ENCODE measurements around the gene RIPOR1.

The RIPOR1 gene

DNA sequence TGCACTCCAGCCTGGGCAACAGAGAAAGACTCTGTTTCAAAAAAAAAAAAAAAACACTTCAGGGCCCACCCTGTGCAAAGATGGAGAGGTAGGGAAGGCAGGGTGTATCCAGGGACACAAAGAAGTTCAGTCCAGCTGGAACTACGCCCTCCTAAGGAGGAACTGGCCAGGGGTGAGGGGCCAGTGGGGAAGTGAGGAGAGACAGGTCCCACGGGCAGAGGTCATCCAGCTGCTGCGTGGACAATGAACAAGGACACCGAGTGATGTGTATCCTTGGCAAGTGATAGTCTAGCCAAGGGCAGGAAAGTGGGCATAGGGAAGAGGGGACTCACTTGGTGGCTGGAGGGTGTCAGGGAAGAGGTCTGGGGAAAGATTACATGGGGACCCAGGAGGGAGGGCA lies 9.4 kb upstream of the RIPOR1 start:
- Histone ChIP-seq H3K27ac (no peak overlapping the region), H3K4me1 (ENCODE audit: control insufficient read depth in 1 of 2, insufficient read depth in 1 of 2, low read depth in 1 of 2, low read length in 1 of 2) (peaks cover 19 to 22% of the 10 kb centered on the region in 2 experiments), H3K4me3 (ENCODE audit: low read depth in 1 of 2, low read length in 1 of 2) (no peak overlapping the region), H3K36me3 (no peaks in the 10 kb centered on the region), H3K27me3 (no peaks in the 10 kb centered on the region), H3K9me3 (no peaks in the 10 kb centered on the region)
- TF ChIP-seq, protein P1, sequence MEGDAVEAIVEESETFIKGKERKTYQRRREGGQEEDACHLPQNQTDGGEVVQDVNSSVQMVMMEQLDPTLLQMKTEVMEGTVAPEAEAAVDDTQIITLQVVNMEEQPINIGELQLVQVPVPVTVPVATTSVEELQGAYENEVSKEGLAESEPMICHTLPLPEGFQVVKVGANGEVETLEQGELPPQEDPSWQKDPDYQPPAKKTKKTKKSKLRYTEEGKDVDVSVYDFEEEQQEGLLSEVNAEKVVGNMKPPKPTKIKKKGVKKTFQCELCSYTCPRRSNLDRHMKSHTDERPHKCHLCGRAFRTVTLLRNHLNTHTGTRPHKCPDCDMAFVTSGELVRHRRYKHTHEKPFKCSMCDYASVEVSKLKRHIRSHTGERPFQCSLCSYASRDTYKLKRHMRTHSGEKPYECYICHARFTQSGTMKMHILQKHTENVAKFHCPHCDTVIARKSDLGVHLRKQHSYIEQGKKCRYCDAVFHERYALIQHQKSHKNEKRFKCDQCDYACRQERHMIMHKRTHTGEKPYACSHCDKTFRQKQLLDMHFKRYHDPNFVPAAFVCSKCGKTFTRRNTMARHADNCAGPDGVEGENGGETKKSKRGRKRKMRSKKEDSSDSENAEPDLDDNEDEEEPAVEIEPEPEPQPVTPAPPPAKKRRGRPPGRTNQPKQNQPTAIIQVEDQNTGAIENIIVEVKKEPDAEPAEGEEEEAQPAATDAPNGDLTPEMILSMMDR (IDR thresholded peaks at IDR 0.05) = no peak

DNA sequence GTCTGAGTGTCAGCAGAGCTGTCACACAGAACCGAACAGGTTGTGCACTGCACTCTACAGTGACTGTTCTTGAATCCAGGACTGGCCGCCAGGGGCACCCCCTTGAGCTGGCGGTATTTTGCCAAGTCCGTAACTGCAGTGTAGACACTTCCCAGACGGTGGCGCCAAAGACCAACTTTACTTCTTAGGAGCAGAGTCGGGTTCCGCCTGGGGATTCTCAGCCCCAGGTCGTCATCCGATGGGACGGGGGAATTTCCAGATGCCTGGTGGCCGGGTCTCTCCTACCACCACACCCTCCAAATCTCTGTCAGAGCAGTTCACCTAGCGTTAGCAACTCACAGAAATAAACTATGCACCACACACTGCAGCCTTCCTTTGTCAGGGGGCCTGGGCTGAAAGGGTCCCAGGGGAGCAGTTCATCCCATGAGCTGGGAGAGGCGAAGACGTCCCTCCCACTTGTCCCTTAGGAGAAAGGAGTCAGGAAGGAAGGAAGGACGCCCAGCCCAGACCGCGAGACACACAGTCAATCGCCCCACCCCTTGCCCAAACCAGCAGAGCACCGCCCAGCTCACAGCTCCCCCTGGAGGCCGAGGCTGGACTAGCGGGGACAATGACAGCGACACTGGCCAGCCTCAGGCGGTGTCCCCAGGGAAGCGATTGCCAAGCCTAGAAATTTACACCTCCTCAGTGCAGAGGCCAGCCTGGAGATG lies 7.4 kb upstream of the RIPOR1 start:
- Histone ChIP-seq H3K36me3 (no peaks in the 10 kb centered on the region), H3K27ac (peak overlapping the region; percentile 98), H3K9me3 (no peaks in the 10 kb centered on the region), H3K27me3 (no peaks in the 10 kb centered on the region), H3K4me1 (ENCODE audit: control insufficient read depth in 1 of 2, insufficient read depth in 1 of 2, low read depth in 1 of 2, low read length in 1 of 2) (peaks cover 12 to 14% of the 10 kb centered on the region in 2 experiments), H3K4me3 (ENCODE audit: low read depth in 1 of 2, low read length in 1 of 2) (peak overlapping the region; percentile 68 to 74)
- TF ChIP-seq, protein P1 (IDR thresholded peaks at IDR 0.05) = peak; percentile 94

DNA sequence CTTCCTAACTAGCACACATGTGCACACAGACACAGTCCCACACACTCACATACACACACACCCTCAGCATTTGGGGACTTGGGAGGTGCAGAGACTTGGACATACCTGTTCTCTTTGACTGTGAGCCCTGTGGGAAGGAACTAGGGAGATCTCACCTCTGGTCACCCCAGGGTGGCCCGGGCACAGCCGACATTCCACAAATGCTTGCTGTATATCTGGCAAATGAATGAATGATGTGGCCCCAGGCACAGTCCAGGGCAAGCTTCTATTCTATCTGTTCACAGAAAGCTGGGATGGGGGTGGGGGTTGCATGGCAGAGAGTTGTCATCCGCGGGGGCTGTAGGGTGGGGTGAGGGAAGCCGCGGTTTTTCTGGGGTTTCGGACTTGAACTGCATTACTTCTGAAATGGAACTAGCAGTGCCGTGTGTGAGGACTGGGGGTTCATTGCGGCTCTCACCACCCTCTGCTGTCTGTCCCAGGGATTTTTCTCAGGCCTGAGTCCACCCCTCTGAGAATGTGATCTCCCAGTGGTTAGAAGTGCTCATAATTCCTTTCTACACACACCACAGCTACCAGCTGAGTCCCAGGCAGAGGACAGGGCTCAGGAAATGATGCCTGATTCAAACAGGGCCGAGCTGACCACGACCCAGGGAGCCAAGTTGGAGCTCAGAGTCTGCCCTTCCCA lies 3.3 kb upstream of the RIPOR1 start:
- no peak overlapping the region for H3K27ac ChIP-seq
- H3K9me3 ChIP-seq = no peaks in the 10 kb centered on the region
- TF ChIP-seq, protein P1 (IDR thresholded peaks at IDR 0.05) = no peak
- H3K27me3 ChIP-seq = no peaks in the 10 kb centered on the region
- H3K36me3 ChIP-seq = no peaks in the 10 kb centered on the region
- no peak overlapping the region for H3K4me3 ChIP-seq (ENCODE audit: low read depth in 1 of 2, low read length in 1 of 2)
- peaks cover 25 to 31% of the 10 kb centered on the region in 2 experiments for H3K4me1 ChIP-seq (ENCODE audit: control insufficient read depth in 1 of 2, insufficient read depth in 1 of 2, low read depth in 1 of 2, low read length in 1 of 2)

DNA sequence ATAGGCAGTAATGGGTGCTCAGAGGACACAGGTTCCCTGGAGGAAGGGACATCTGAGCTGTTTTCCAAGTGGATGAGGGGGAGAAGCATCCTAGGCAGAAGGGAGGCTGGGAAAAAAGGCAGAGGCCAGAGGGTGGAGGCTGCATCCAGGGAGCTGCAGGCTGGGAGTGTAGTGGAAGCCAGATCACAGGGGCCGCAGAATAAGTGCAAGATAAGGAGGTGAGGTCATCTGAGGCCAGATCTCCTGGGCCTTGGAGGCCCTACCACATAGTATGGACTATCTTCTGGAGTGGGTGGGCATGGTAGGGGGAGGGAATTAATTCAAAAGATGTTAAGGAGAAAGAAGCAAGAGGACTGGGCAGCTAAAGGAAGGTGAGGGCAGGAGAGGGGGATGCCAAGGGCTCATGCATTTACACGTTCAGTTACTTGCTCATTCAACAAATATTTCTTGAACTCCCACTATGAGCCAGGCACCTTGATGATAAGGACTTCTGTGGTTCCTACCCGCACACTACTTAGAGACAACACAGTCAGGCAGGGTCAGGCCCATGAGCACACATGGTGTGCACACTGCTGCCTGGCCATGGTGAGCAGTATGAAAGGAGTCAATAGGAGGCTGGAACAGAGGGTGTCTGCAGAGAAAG lies 2.4 kb upstream of the RIPOR1 start:
- H3K36me3 ChIP-seq = no peaks in the 10 kb centered on the region
- H3K27me3 ChIP-seq = no peaks in the 10 kb centered on the region
- H3K4me3 ChIP-seq (ENCODE audit: low read depth in 1 of 2, low read length in 1 of 2) = no peak overlapping the region
- H3K9me3 ChIP-seq = no peaks in the 10 kb centered on the region
- H3K4me1 ChIP-seq (ENCODE audit: control insufficient read depth in 1 of 2, insufficient read depth in 1 of 2, low read depth in 1 of 2, low read length in 1 of 2) = peaks cover 34% of the 10 kb centered on the region in 2 experiments
- TF ChIP-seq, protein P1 (IDR thresholded peaks at IDR 0.05) = no peak
- no peak overlapping the region for H3K27ac ChIP-seq

DNA sequence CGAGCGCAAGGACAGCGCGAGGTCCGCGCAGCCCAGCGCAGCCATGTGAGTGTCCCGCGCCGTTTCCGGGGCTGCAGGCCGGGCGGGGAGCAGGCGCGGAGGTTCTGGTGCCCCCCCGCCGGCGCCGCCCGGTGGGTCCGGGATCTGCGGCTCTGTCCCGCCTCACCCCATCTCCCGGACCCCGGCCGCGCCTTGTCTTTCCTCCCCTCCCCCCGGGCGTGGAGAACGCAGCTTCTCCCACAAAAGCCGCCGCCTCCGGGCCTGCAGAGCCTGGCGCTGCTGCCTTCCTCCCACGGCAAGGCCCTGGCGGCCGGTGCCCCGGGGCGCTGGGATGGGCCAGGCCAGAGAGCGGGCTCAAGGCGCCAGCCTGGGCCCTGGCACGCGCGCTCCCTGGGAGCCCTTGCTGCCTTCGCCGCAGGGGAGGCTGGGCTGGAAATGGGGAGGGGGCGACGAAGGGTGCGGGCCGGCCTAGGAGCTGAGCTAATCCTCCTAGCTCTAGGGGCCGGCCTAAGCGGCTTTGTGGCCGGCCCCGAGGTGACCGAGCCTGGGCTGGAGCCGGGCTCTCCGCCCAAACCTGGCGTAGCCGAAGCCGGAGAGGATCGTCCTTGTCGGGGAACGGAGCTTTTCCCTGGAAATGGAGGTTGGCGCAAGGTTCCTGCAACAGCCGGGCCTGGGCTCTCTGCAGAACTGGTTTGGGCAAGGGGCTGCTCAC lies 397 bp downstream of the RIPOR1 start:
- Histone ChIP-seq H3K27me3 (no peaks in the 10 kb centered on the region), H3K4me1 (ENCODE audit: control insufficient read depth in 1 of 2, insufficient read depth in 1 of 2, low read depth in 1 of 2, low read length in 1 of 2) (peaks cover 43 to 53% of the 10 kb centered on the region in 2 experiments), H3K36me3 (no peaks in the 10 kb centered on the region), H3K4me3 (ENCODE audit: low read depth in 1 of 2, low read length in 1 of 2) (peak overlapping the region; percentile 87 to 96), H3K9me3 (no peaks in the 10 kb centered on the region), H3K27ac (peak overlapping the region; percentile 94)
- TF ChIP-seq, protein P1 (IDR thresholded peaks at IDR 0.05) = no peak
